NCI-H2196 treated with DMSO at 0.1 percent for 48 hours (cell line): Measurements from ENCODE around the gene EPHB6.

Source experiments
- DNase-seq: peaks from one replicate; lab custom pipeline; 2025; ENCODE audit not compliant: unreplicated experiment; lab: John Stamatoyannopoulos, UW

The EPHB6 gene

DNA sequence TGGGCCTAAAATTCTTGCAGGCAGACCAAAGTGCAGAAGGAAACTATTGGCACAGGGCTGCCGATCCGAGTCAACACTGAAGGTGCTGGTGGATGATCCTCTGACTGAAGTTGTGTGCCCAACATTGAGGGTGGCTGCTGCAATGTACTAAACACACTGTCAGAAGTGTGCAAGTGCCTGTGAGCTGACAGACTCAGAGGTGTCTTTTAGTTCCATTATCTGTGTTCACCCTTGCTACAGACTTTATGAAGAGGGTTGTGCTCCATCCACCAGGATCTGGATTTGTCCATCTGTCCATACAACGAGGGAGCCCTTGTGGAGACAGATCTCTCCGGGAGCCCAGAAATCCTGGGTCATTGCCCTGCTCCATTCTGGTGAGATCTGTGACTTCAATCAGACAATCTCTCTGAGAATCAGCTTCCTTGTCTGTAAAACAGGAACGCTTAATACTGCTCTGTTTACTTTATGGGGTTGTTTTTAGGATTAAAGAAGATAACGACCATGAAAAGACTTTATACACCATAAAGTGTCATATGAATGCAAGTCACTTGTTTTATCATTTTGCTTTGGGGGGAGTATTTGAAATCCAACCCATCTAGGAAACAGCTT, 40.2 kb downstream of the EPHB6 start:
- DNase-seq, result no peak

DNA sequence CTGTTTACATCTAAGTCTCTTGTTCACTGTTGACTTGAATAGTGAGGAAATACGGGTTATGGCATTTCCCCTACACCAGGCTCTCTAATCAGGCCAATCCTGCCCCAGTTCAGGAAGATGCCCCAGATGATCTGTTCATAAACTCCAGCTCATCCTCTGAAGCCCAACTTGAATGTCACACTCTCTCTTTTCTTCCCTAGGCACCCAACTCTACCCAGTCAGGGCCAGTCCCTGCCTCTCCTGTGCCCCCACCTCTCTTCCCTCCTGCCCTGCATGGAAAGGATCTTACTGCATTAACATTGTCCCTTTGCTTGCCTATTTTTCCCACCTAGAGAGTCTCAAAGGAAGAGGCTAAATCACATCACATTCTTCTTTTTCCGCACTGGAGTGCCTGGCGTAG, 41.3 kb downstream of the EPHB6 start:
- no peak for DNase-seq

DNA sequence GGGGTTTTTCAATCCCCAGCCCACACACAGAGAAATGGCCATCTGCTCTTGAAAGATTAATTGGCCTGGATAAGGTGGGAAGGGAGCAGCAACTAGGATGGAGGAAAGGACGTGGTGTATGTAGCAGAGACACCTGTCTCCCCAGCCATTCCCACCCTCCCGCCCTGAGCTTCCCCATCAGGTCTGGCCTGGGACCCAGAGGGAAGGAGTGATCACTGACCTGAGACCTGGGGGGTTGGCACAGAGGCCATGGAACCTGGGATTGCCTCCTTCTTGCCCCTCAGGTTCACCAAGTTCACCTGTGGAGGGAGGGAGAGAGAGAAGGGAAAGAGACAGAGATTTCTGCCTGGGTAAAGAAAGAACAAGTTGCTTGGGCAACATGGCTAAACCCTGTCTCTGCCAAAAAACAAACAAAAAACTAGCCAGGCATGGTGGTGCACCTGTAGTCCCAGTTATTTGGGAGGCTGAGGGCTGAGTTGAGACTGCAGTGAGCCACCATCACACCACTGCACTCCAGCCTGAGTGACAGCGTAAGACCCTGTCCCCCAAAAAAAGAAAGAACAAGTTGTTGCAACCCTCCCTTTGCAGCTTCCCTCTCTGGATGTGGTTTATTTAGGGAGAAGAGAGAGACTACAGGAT, 42.0 kb downstream of the EPHB6 start:
- no peak for DNase-seq

GRCh38 chr7:142897691-142898090, 42.8 kb downstream of the EPHB6 start:
- no peak for DNase-seq

- DNase-seq, result no peak
Measured at GRCh38 chr7:142898377-142899170, 43.7 kb downstream of the EPHB6 start.

- DNase-seq, result no peak
Measured at GRCh38 chr7:142899661-142900060, 44.8 kb downstream of the EPHB6 start.

- DNase-seq, result no peak
Measured at GRCh38 chr7:142901426-142902259, 46.8 kb downstream of the EPHB6 start.

- no peak for DNase-seq
Measured at GRCh38 chr7:142904128-142904527, 49.3 kb downstream of the EPHB6 start.

- no peak for DNase-seq
Measured at GRCh38 chr7:142905759-142906158, 50.9 kb downstream of the EPHB6 start.

- DNase-seq, result no peak
Measured at GRCh38 chr7:142906643-142907042, 51.8 kb downstream of the EPHB6 start.

GRCh38 chr7:142908290-142908689, 53.4 kb downstream of the EPHB6 start:
- no peak for DNase-seq

GRCh38 chr7:142908921-142909890, 54.3 kb downstream of the EPHB6 start:
- DNase-seq, result no peak

DNA sequence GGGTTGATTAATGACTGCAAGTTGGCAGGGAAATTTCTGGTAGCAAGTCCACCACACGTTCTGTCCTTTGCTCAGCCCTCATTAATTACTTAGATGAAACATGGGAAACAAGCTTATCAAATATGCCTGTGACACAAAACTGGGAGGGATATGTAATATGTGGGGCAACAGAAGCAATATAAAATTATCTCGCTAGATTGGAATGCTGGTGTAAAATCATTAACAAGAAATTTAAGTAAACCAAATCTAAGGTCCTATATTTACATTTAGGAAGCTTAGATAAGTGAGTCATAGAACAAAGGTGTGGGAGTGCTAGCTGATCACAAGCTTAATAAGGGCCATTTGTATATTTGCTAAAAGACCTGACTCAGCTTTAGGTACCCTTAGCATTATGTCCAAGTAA, 55.2 kb downstream of the EPHB6 start:
- no peak for DNase-seq

- DNase-seq, result no peak
Measured at GRCh38 chr7:142910481-142910880, 55.6 kb downstream of the EPHB6 start.

GRCh38 chr7:142913051-142913450, 58.2 kb downstream of the EPHB6 start:
- no peak for DNase-seq

- DNase-seq, result no peak
Measured at GRCh38 chr7:142913566-142913965, 58.7 kb downstream of the EPHB6 start.

DNA sequence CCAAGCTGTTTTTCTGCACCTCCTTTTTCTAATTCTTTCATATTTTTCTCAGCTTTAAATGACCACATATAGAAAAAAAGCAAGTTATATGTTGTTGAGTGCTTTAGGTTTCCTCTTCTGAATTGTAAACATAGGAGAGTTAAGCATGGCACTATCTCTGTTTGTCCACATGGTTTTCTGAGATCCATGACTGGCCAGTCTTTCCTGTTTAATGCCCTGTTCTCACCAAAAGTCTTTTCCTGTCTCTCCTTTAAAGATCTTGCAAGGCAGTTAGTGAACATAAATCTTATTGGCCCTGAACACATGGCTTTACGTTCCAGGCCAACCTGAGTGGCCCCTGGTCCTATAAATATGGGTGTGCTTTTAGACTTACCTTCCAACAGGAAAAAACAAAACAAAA, 59.2 kb downstream of the EPHB6 start:
- DNase-seq, result no peak

- no peak for DNase-seq
Measured at GRCh38 chr7:142915315-142915714, 60.4 kb downstream of the EPHB6 start.

DNA sequence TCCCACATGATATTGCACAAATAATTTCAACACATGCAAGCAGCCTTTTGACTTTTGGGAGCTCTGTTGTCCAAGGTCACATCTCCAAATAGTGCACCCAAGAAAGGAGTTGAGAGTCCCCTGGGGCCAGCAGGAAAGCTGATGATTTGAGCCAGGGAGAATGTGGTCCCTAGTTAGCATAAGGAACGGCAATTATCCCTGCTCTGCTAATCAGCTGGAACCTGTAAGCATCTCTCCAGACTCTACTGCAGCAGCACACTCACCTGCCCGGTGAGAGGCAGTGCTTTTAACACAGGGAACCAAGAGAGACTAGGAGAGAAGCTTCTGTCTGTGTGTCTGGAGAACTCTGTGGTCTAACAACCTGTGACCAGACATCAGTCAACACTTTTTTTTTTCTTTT, 61.6 kb downstream of the EPHB6 start:
- no peak for DNase-seq

- no peak for DNase-seq
Measured at GRCh38 chr7:142917447-142917846, 62.6 kb downstream of the EPHB6 start.
